GM23338 (cell line): Measurements from ENCODE around the gene APBA2. TPM values are rescaled to one million over a fixed set of nuclear protein-coding genes. Genes with fewer than 3 reads are reported as not detected.

Experiments
- ATAC-seq: fragments of 200-7000 bp; cut with Tn5 transposase; 3 replicates; pipeline ENCODE4 v1.9.1; 2020
- DNase-seq: peaks from one replicate; pipeline ENCODE4 v3.0.0-alpha.2; 2015; ENCODE audit warnings: low spot score
- H2AFZ ChIP-seq: fragments of 200-600 bp; sonication (generic); 2 replicates; pipeline ENCODE4 v1.8.0; 2016; ENCODE audit warnings: antibody characterized with exemption, mild to moderate bottlenecking, moderate library complexity
- H3F3A ChIP-seq: fragments of 200-600 bp; sonication (generic); replicated peaks from 2 replicates; pipeline ENCODE4 v1.8.0; 2017; ENCODE audit warnings: antibody characterized with exemption, mixed run types, low read depth
- H3K27ac ChIP-seq: fragments of 200-600 bp; sonication (generic); 2 replicates; pipeline ENCODE4 v1.6.1; 2016; ENCODE audit warnings: low read depth
- H3K27me3 ChIP-seq: fragments of 200-600 bp; sonication (generic); 2 replicates; pipeline ENCODE4 v1.8.0; 2016; ENCODE audit warnings: mild to moderate bottlenecking, mixed run types, moderate library complexity; ENCODE audit not compliant: insufficient read depth
- H3K36me3 ChIP-seq: fragments of 200-600 bp; sonication (generic); 2 replicates; pipeline ENCODE4 v1.8.0; 2016; ENCODE audit warnings: mild to moderate bottlenecking; ENCODE audit not compliant: insufficient read depth
- H3K4me1 ChIP-seq: fragments of 200-600 bp; sonication (generic); 2 replicates; pipeline ENCODE4 v1.8.0; 2016; ENCODE audit warnings: mild to moderate bottlenecking, moderate library complexity; ENCODE audit not compliant: insufficient read depth
- H3K4me2 ChIP-seq: fragments of 200-600 bp; sonication (generic); 2 replicates; pipeline ENCODE4 v1.7.1; 2017; ENCODE audit warnings: mixed run types
- H3K4me3 ChIP-seq: fragments of 200-600 bp; sonication (generic); 2 replicates; pipeline ENCODE4 v1.6.1; 2016; ENCODE audit warnings: mixed run types
- H3K79me2 ChIP-seq: fragments of 200-600 bp; sonication (generic); replicated peaks from 2 replicates; pipeline ENCODE4 v1.8.0; 2017; ENCODE audit warnings: mild to moderate bottlenecking; ENCODE audit not compliant: insufficient read depth
- H3K9me2 ChIP-seq: fragments of 200-600 bp; sonication (generic); 2 replicates; pipeline ENCODE4 v1.8.0; 2017; ENCODE audit not compliant: insufficient read depth
- H4K20me1 ChIP-seq: fragments of 200-600 bp; sonication (generic); replicated peaks from 2 replicates; pipeline ENCODE4 v1.8.0; 2017; ENCODE audit warnings: mild to moderate bottlenecking; ENCODE audit not compliant: insufficient read depth
- H3K27ac Mint-ChIP-seq: 2 replicates; pipeline ENCODE4 v1.8.0; 2020; ENCODE audit warnings: inconsistent platforms, mild to moderate bottlenecking, moderate library complexity, mixed read lengths
- H3K27me3 Mint-ChIP-seq: 3 replicates; pipeline ENCODE4 v1.8.0; 2022; ENCODE audit warnings: low read depth, mild to moderate bottlenecking, moderate library complexity, mixed read lengths, inconsistent platforms; ENCODE audit not compliant: insufficient read depth, poor library complexity
- H3K36me3 Mint-ChIP-seq: 3 replicates; pipeline ENCODE4 v1.8.0; 2021; ENCODE audit warnings: low read depth, mild to moderate bottlenecking, inconsistent platforms, moderate library complexity, mixed read lengths
- H3K4me1 Mint-ChIP-seq: 3 replicates; pipeline ENCODE4 v1.8.0; 2020; ENCODE audit warnings: mild to moderate bottlenecking, inconsistent platforms, mixed read lengths
- H3K4me3 Mint-ChIP-seq: 3 replicates; pipeline ENCODE4 v1.8.0; 2021; ENCODE audit warnings: moderate library complexity, mild to moderate bottlenecking, inconsistent platforms, mixed read lengths
- H3K9me3 Mint-ChIP-seq: 3 replicates; pipeline ENCODE4 v1.8.0; 2020; ENCODE audit warnings: moderate library complexity, mild to moderate bottlenecking, inconsistent platforms, mixed read lengths
- EZH2 ChIP-seq: fragments of 200-600 bp; sonication (generic); IDR thresholded peaks from one replicate; pipeline ENCODE4 v1.8.0; 2017; ENCODE audit warnings: antibody characterized with exemption, mild to moderate bottlenecking, low read depth; ENCODE audit not compliant: unreplicated experiment
- EZH2phosphoT487 ChIP-seq: fragments of 200-600 bp; sonication (generic); IDR thresholded peaks from one replicate; pipeline ENCODE4 v1.8.1; 2018; ENCODE audit warnings: antibody characterized with exemption; ENCODE audit not compliant: unreplicated experiment
- NANOG ChIP-seq: IDR thresholded peaks from 2 replicates; pipeline ENCODE4 v1.6.1; 2016; ENCODE audit warnings: antibody characterized with exemption, borderline replicate concordance
- STAT1 ChIP-seq: IDR thresholded peaks from one replicate; pipeline ENCODE4 v1.6.1; 2016; ENCODE audit warnings: antibody characterized with exemption; ENCODE audit not compliant: unreplicated experiment
- ZNF114 ChIP-seq: fragments of 250-450 bp; sonication (Bioruptor Pico); IDR thresholded peaks from 2 replicates; pipeline ENCODE4 v1.5.0; 2020; ENCODE audit warnings: mild to moderate bottlenecking, moderate library complexity
- polyA plus RNA-seq: library from polyadenylated mRNA; unstranded; fragments of >200 nt; fragmentation: Nextera tagmentation; extraction: Ambion mirVana; gene quantifications from 2 replicates; pipeline ENCODE4 v1.2.1, GENCODE V29; 2016
- total RNA-seq: library from RNA; depleted of rRNA; stranded (reverse); fragments of >200 nt; shearing (Covaris generic); gene quantifications from 2 replicates; pipeline ENCODE4 v1.2.3, GENCODE V29; 2014
- TF ChIP-seq, protein P1 (sequence below): IDR thresholded peaks from 2 replicates; pipeline ENCODE4 v1.6.1; 2016; ENCODE audit warnings: antibody characterized with exemption
- TF ChIP-seq, protein P2 (sequence below): fragments of 250-450 bp; sonication (Bioruptor Pico); IDR thresholded peaks from 2 replicates; pipeline ENCODE4 v1.5.0; 2020; ENCODE audit warnings: mild to moderate bottlenecking, moderate library complexity
- TF ChIP-seq, protein P3 (sequence below): IDR thresholded peaks from one replicate; pipeline ENCODE4 v1.6.1; 2018; ENCODE audit warnings: antibody characterized with exemption; ENCODE audit not compliant: unreplicated experiment

APBA2 gene
- total and polyA plus RNA-seq, 2 experiments from 2014 or later, result 5.9 to 24.7 TPM

GRCh38 chr15:29064290-29064689 lies 178.5 kb downstream of the APBA2 start:
- H4K20me1 ChIP-seq, result no peaks in the 10 kb centered on the region
- no peak overlapping the region for H3K27ac ChIP-seq
- no peaks in the 10 kb centered on the region for H3F3A ChIP-seq
- H3K79me2 ChIP-seq, result no peaks in the 10 kb centered on the region
- Mint-ChIP-seq H3K27me3 (peaks cover 7% of the 10 kb centered on the region), H3K9me3 (peaks cover 7% of the 10 kb centered on the region), H3K4me3 (no peak overlapping the region), H3K27ac (peak overlapping the region; percentile 29; the same call in 1 of the 2 replicates), H3K36me3 (peaks cover 8% of the 10 kb centered on the region), H3K4me1 (peaks cover 15% of the 10 kb centered on the region)
- TF ChIP-seq EZH2phosphoT487, result no peak
- TF ChIP-seq, protein P1, sequence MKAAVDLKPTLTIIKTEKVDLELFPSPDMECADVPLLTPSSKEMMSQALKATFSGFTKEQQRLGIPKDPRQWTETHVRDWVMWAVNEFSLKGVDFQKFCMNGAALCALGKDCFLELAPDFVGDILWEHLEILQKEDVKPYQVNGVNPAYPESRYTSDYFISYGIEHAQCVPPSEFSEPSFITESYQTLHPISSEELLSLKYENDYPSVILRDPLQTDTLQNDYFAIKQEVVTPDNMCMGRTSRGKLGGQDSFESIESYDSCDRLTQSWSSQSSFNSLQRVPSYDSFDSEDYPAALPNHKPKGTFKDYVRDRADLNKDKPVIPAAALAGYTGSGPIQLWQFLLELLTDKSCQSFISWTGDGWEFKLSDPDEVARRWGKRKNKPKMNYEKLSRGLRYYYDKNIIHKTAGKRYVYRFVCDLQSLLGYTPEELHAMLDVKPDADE, result no peak
- TF ChIP-seq, protein P2, sequence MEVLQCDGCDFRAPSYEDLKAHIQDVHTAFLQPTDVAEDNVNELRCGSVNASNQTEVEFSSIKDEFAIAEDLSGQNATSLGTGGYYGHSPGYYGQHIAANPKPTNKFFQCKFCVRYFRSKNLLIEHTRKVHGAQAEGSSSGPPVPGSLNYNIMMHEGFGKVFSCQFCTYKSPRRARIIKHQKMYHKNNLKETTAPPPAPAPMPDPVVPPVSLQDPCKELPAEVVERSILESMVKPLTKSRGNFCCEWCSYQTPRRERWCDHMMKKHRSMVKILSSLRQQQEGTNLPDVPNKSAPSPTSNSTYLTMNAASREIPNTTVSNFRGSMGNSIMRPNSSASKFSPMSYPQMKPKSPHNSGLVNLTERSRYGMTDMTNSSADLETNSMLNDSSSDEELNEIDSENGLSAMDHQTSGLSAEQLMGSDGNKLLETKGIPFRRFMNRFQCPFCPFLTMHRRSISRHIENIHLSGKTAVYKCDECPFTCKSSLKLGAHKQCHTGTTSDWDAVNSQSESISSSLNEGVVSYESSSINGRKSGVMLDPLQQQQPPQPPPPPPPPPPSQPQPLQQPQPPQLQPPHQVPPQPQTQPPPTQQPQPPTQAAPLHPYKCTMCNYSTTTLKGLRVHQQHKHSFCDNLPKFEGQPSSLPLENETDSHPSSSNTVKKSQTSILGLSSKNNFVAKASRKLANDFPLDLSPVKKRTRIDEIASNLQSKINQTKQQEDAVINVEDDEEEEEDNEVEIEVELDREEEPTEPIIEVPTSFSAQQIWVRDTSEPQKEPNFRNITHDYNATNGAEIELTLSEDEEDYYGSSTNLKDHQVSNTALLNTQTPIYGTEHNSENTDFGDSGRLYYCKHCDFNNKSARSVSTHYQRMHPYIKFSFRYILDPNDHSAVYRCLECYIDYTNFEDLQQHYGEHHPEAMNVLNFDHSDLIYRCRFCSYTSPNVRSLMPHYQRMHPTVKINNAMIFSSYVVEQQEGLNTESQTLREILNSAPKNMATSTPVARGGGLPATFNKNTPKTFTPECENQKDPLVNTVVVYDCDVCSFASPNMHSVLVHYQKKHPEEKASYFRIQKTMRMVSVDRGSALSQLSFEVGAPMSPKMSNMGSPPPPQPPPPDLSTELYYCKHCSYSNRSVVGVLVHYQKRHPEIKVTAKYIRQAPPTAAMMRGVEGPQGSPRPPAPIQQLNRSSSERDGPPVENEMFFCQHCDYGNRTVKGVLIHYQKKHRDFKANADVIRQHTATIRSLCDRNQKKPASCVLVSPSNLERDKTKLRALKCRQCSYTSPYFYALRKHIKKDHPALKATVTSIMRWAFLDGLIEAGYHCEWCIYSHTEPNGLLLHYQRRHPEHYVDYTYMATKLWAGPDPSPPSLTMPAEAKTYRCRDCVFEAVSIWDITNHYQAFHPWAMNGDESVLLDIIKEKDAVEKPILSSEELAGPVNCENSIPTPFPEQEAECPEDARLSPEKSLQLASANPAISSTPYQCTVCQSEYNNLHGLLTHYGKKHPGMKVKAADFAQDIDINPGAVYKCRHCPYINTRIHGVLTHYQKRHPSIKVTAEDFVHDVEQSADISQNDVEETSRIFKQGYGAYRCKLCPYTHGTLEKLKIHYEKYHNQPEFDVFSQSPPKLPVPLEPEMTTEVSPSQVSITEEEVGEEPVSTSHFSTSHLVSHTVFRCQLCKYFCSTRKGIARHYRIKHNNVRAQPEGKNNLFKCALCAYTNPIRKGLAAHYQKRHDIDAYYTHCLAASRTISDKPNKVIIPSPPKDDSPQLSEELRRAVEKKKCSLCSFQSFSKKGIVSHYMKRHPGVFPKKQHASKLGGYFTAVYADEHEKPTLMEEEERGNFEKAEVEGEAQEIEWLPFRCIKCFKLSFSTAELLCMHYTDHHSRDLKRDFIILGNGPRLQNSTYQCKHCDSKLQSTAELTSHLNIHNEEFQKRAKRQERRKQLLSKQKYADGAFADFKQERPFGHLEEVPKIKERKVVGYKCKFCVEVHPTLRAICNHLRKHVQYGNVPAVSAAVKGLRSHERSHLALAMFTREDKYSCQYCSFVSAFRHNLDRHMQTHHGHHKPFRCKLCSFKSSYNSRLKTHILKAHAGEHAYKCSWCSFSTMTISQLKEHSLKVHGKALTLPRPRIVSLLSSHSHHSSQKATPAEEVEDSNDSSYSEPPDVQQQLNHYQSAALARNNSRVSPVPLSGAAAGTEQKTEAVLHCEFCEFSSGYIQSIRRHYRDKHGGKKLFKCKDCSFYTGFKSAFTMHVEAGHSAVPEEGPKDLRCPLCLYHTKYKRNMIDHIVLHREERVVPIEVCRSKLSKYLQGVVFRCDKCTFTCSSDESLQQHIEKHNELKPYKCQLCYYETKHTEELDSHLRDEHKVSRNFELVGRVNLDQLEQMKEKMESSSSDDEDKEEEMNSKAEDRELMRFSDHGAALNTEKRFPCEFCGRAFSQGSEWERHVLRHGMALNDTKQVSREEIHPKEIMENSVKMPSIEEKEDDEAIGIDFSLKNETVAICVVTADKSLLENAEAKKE (CRISPR knock-in tag), result no peak
- TF ChIP-seq ZNF114, result no peak
- no peak for TF ChIP-seq STAT1
- TF ChIP-seq EZH2, result no peak
- TF ChIP-seq NANOG, result no peak
- TF ChIP-seq, protein P3, sequence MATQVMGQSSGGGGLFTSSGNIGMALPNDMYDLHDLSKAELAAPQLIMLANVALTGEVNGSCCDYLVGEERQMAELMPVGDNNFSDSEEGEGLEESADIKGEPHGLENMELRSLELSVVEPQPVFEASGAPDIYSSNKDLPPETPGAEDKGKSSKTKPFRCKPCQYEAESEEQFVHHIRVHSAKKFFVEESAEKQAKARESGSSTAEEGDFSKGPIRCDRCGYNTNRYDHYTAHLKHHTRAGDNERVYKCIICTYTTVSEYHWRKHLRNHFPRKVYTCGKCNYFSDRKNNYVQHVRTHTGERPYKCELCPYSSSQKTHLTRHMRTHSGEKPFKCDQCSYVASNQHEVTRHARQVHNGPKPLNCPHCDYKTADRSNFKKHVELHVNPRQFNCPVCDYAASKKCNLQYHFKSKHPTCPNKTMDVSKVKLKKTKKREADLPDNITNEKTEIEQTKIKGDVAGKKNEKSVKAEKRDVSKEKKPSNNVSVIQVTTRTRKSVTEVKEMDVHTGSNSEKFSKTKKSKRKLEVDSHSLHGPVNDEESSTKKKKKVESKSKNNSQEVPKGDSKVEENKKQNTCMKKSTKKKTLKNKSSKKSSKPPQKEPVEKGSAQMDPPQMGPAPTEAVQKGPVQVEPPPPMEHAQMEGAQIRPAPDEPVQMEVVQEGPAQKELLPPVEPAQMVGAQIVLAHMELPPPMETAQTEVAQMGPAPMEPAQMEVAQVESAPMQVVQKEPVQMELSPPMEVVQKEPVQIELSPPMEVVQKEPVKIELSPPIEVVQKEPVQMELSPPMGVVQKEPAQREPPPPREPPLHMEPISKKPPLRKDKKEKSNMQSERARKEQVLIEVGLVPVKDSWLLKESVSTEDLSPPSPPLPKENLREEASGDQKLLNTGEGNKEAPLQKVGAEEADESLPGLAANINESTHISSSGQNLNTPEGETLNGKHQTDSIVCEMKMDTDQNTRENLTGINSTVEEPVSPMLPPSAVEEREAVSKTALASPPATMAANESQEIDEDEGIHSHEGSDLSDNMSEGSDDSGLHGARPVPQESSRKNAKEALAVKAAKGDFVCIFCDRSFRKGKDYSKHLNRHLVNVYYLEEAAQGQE, result no peak
- no peak overlapping the region for H3K4me3 ChIP-seq
- no peaks in the 10 kb centered on the region for H3K27me3 ChIP-seq
- H3K9me2 ChIP-seq, result no peaks in the 10 kb centered on the region; the same call in 1 of the 2 replicates
- peak; percentile 61; the same call in 2 of the 3 replicates for ATAC-seq
- no peak overlapping the region for H2AFZ ChIP-seq
- H3K36me3 ChIP-seq, result no peaks in the 10 kb centered on the region
- no peak overlapping the region for H3K4me2 ChIP-seq
- DNase-seq, result peak; percentile 22
- H3K4me1 ChIP-seq, result no peaks in the 10 kb centered on the region; the same call in 1 of the 2 replicates
